IMR-90 (cell line): ENCODE data around the gene TXNDC16. TPM values are rescaled to one million over a fixed set of nuclear protein-coding genes. Genes with fewer than 3 reads are reported as not detected.

Experiments
- ATAC-seq: fragments of 200-7000 bp; cut with Tn5 transposase; 2 replicates; pipeline ENCODE4 v1.9.1; 2020; ENCODE audit warnings: low read depth, mild to moderate bottlenecking, moderate library complexity
- BruUV-seq: library from RNA; stranded (reverse); fragments of 400-500 nt; replicated peaks from 2 replicates; lab custom pipeline; 2021; lab: Mats Ljungman, UMichigan
- CTCF ChIA-PET: fragments of 300-600 bp; formaldehyde crosslinking; extraction: SDS; loops from one replicate; lab custom pipeline; 2021; ENCODE audit warnings: antibody characterized with exemption; lab: Yijun Ruan, JAX
- POLR2A ChIA-PET: fragments of 300-600 bp; sonication (Branson Sonifier 250); formaldehyde crosslinking; loops from one replicate; lab custom pipeline; 2022; ENCODE audit warnings: antibody characterized with exemption; ENCODE audit not compliant: unreplicated experiment; lab: Charles Lee
- DNase-seq: peaks from one replicate; pipeline ENCODE4 v3.0.0; 2013
- H2AFZ ChIP-seq: replicated peaks from 2 replicates; pipeline ENCODE3; 2013; ENCODE audit warnings: low read length, mild to moderate bottlenecking; ENCODE audit not compliant: poor library complexity
- H2AK5ac ChIP-seq: 2 replicates; pipeline ENCODE4 v1.6.1; 2013; ENCODE audit warnings: low read depth, low read length, inconsistent platforms
- H2AK9ac ChIP-seq: replicated peaks from 2 replicates; pipeline ENCODE3; 2013; ENCODE audit warnings: mild to moderate bottlenecking, low read depth, low read length, moderate library complexity; ENCODE audit not compliant: poor library complexity
- H2BK120ac ChIP-seq: 2 replicates; pipeline ENCODE4 v1.6.1; 2013; ENCODE audit warnings: low read depth, low read length, inconsistent platforms
- H2BK15ac ChIP-seq: 3 replicates; pipeline ENCODE4 v1.6.1; 2013; ENCODE audit warnings: low read depth, low read length, inconsistent platforms
- H2BK20ac ChIP-seq: 2 replicates; pipeline ENCODE4 v1.6.1; 2013; ENCODE audit warnings: low read depth, mild to moderate bottlenecking, inconsistent platforms, low read length, moderate library complexity
- H2BK5ac ChIP-seq: 2 replicates; pipeline ENCODE4 v1.6.1; 2013; ENCODE audit warnings: mild to moderate bottlenecking, low read depth, low read length, inconsistent platforms; ENCODE audit not compliant: poor library complexity, severe bottlenecking
- H3K14ac ChIP-seq: replicated peaks from 2 replicates; pipeline ENCODE4 v1.6.1; 2013; ENCODE audit warnings: low read depth, low read length, inconsistent platforms
- H3K18ac ChIP-seq: 2 replicates; pipeline ENCODE4 v1.6.1; 2013; ENCODE audit warnings: low read depth, low read length, control low read depth
- H3K23ac ChIP-seq: 2 replicates; pipeline ENCODE4 v1.6.1; 2013; ENCODE audit warnings: low read depth, low read length, inconsistent platforms
- H3K27ac ChIP-seq: 2 replicates; pipeline ENCODE4 v1.5.1; 2013; ENCODE audit warnings: mild to moderate bottlenecking, control low read depth, low read length; ENCODE audit not compliant: insufficient read depth
- H3K27me3 ChIP-seq: 2 replicates; pipeline ENCODE4 v1.6.1; 2013; ENCODE audit warnings: low read length; ENCODE audit not compliant: control insufficient read depth, insufficient read depth
- H3K36me3 ChIP-seq: 2 replicates; pipeline ENCODE4 v1.6.1; 2013; ENCODE audit warnings: low read length, mixed read lengths; ENCODE audit not compliant: control insufficient read depth, insufficient read depth
- H3K4ac ChIP-seq: 2 replicates; pipeline ENCODE4 v1.6.1; 2013; ENCODE audit warnings: low read depth, low read length, inconsistent platforms
- H3K4me1 ChIP-seq: 2 replicates; pipeline ENCODE4 v1.6.1; 2013; ENCODE audit warnings: low read length, mixed read lengths; ENCODE audit not compliant: control insufficient read depth, insufficient read depth
- H3K4me2 ChIP-seq: 2 replicates; pipeline ENCODE4 v1.6.1; 2013; ENCODE audit warnings: low read depth, mild to moderate bottlenecking, control low read depth, low read length, moderate library complexity
- H3K4me3 ChIP-seq: 2 replicates; pipeline ENCODE4 v1.5.1; 2013; ENCODE audit warnings: low read depth, mild to moderate bottlenecking, control low read depth, low read length, moderate library complexity; ENCODE audit not compliant: insufficient read depth
- H3K56ac ChIP-seq: 2 replicates; pipeline ENCODE4 v1.6.1; 2013; ENCODE audit warnings: low read length, inconsistent platforms; ENCODE audit not compliant: insufficient read depth; ENCODE audit errors: extremely low read depth
- H3K79me1 ChIP-seq, 2 experiments: 2 replicates each; pipeline ENCODE4 v1.6.1; 2013; ENCODE audit warnings: low read length in 2 of 2, inconsistent platforms in 1 of 2, low read depth in 1 of 2
- H3K9ac ChIP-seq: 2 replicates; pipeline ENCODE4 v1.6.1; 2013; ENCODE audit warnings: low read depth, low read length, control low read depth
- H3K9me1 ChIP-seq: 2 replicates; pipeline ENCODE4 v1.6.1; 2013; ENCODE audit warnings: low read length, inconsistent platforms; ENCODE audit not compliant: insufficient read depth
- H3K9me3 ChIP-seq: 2 replicates; pipeline ENCODE4 v1.6.1; 2013; ENCODE audit warnings: low read length; ENCODE audit not compliant: control insufficient read depth, insufficient read depth
- H4K20me1 ChIP-seq: 2 replicates; pipeline ENCODE4 v1.6.1; 2013; ENCODE audit warnings: low read length, inconsistent platforms; ENCODE audit not compliant: insufficient read depth
- H4K5ac ChIP-seq: 2 replicates; pipeline ENCODE4 v1.6.1; 2013; ENCODE audit warnings: mild to moderate bottlenecking, low read depth, low read length, control low read depth
- H4K8ac ChIP-seq, 2 experiments: 2 replicates each; pipeline ENCODE4 v1.6.1; 2013; ENCODE audit warnings: low read depth in 2 of 2, low read length in 2 of 2, control low read depth in 1 of 2, inconsistent platforms in 1 of 2
- H4K91ac ChIP-seq: 2 replicates; pipeline ENCODE4 v1.6.1; 2013; ENCODE audit warnings: low read depth, low read length, inconsistent platforms; ENCODE audit not compliant: insufficient read depth
- BHLHE40 ChIP-seq: fragments of 150-350 bp; IDR thresholded peaks from 2 replicates; pipeline ENCODE4 v1.6.1; 2016; ENCODE audit warnings: mild to moderate bottlenecking, low read depth, low read length
- MAFK ChIP-seq: IDR thresholded peaks from 2 replicates; pipeline ENCODE4 v1.6.1; 2012; ENCODE audit warnings: low read depth, low read length, improper control_type of control experiment
- RAD21 ChIP-seq: IDR thresholded peaks from 2 replicates; pipeline ENCODE4 v1.6.1; 2012; ENCODE audit warnings: low read length, improper control_type of control experiment
- WGBS, 2 experiments: methylation state at CpG; one replicate each; pipeline versions ENCODE4 v1.1.5 to v1.1.7; 2013; ENCODE audit warnings: missing lambda C conversion rate in 2 of 2; ENCODE audit not compliant: insufficient read length in 1 of 2; ENCODE audit errors: extremely low coverage in 2 of 2; 5-methylcytosine and 5-hydroxymethylcytosine counted together
- dilution Hi-C: fragments of 300-500 bp; cut with HindIII; formaldehyde crosslinking; loops from one replicate; pipeline ENCODE4 v1.14.3; 2018; ENCODE audit warnings: low sequenced_read_pairs; ENCODE audit not compliant: unreplicated experiment
- in situ Hi-C: fragments of 300-500 bp; cut with MboI; formaldehyde crosslinking; loops from 3 replicates; pipeline ENCODE4 v1.14.3; 2019; ENCODE audit warnings: low sequenced_read_pairs, inconsistent platforms, mixed read lengths
- intact Hi-C: fragments of 100-400 bp; cut with micrococcal nuclease; formaldehyde crosslinking; loops from 2 replicates; pipeline ENCODE4 v1.10.0; 2022
- polyA plus RNA-seq, 3 experiments: library from polyadenylated mRNA; depleted of rRNA; stranded (reverse); fragments of >200 nt; gene quantifications; 2 replicates each; pipeline ENCODE4 v1.2.3, GENCODE V29; 2012; ENCODE audit warnings: low replicate concordance in 1 of 3
- total RNA-seq: library from RNA; depleted of rRNA; stranded (reverse); fragments of >200 nt; gene quantifications from 2 replicates; pipeline ENCODE4 v1.2.3, GENCODE V29; 2012
- TF ChIP-seq, protein P1 (sequence below): conservative IDR thresholded peaks from 2 replicates; pipeline ENCODE4 v1.5.1; 2012; ENCODE audit warnings: mild to moderate bottlenecking, low read depth, low read length, improper control_type of control experiment

Gene TXNDC16
- total and polyA plus RNA-seq, 2 of the 4 experiments (the other 2 are of a cell fraction) = 1.4 TPM

DNA sequence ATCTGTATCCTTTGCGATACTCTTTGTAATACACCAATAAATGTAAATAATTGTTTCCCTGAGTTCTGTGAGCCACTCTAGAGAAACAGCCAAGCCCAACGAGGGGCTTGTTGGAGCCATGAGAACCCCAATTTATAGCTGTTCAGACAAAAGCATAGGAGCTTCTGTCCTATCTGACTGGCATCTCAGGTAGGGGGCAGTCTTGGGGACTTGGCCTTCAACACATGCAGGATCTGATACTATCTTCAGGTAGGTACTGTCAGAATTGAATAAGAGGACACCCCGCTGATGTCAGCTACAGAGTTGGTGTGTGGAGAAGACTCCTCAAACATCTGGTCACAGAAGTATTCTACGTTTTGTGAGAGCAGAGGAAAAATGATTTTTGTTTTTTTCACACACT is 25.3 kb downstream of the TXNDC16 start:
- H2AFZ ChIP-seq = no peak overlapping the region
- DNase-seq (no peak), ATAC-seq (no peak)
- H3K79me1 ChIP-seq = no peaks in the 10 kb centered on the region
- H4K8ac ChIP-seq = no peak overlapping the region
- no peak overlapping the region for H4K5ac ChIP-seq
- intact Hi-C loops = no loop called here
- H3K36me3 ChIP-seq = no peaks in the 10 kb centered on the region
- H2AK5ac ChIP-seq = no peak overlapping the region
- H3K4me2 ChIP-seq = no peak overlapping the region
- H2BK15ac ChIP-seq = no peak overlapping the region
- no peak overlapping the region for H3K9ac ChIP-seq
- H4K91ac ChIP-seq = no peak overlapping the region
- no peak overlapping the region for H3K4me3 ChIP-seq
- H3K9me1 ChIP-seq = no peaks in the 10 kb centered on the region
- no peaks in the 10 kb centered on the region for H3K4me1 ChIP-seq
- no peak overlapping the region for H2BK120ac ChIP-seq
- no peaks in the 10 kb centered on the region for H4K20me1 ChIP-seq
- no peaks in the 10 kb centered on the region for H3K9me3 ChIP-seq
- H2AK9ac ChIP-seq = no peak overlapping the region
- H3K27me3 ChIP-seq = no peaks in the 10 kb centered on the region
- H3K4ac ChIP-seq = no peak overlapping the region
- no peak overlapping the region for H3K14ac ChIP-seq
- no peak overlapping the region for H2BK5ac ChIP-seq
- WGBS, 2 experiments = 83% methylated on average over 1 of the region's 4 CpGs; no CpG with 5 or more reads in 1 of the 2 experiments
- CTCF ChIA-PET = interaction anchor here (1.0 kb wide), 1 partner anchor 10 kb away, joined by 3 read pairs; no protein-coding TSS in a partner anchor
- H3K18ac ChIP-seq = no peak overlapping the region
- H3K23ac ChIP-seq = no peak overlapping the region
- dilution Hi-C loops = no loop called here
- no TSS peak for BruUV-seq
- H3K27ac ChIP-seq = no peak overlapping the region
- H3K56ac ChIP-seq = no peak overlapping the region
- in situ Hi-C loops = no loop called here
- TF ChIP-seq BHLHE40 (no peak), MAFK (no peak), RAD21 (no peak)
- TF ChIP-seq, protein P1, sequence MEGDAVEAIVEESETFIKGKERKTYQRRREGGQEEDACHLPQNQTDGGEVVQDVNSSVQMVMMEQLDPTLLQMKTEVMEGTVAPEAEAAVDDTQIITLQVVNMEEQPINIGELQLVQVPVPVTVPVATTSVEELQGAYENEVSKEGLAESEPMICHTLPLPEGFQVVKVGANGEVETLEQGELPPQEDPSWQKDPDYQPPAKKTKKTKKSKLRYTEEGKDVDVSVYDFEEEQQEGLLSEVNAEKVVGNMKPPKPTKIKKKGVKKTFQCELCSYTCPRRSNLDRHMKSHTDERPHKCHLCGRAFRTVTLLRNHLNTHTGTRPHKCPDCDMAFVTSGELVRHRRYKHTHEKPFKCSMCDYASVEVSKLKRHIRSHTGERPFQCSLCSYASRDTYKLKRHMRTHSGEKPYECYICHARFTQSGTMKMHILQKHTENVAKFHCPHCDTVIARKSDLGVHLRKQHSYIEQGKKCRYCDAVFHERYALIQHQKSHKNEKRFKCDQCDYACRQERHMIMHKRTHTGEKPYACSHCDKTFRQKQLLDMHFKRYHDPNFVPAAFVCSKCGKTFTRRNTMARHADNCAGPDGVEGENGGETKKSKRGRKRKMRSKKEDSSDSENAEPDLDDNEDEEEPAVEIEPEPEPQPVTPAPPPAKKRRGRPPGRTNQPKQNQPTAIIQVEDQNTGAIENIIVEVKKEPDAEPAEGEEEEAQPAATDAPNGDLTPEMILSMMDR = no peak
- H2BK20ac ChIP-seq = no peak overlapping the region
- POLR2A ChIA-PET = no interaction called here
